ENCODE measurements around the gene PIM3.
"Not testable (repeated sequence)": the region's sequence is repeated elsewhere in the genome, so short reads cannot be mapped to it uniquely, and the experiment has no call there.

The PIM3 gene

DNA sequence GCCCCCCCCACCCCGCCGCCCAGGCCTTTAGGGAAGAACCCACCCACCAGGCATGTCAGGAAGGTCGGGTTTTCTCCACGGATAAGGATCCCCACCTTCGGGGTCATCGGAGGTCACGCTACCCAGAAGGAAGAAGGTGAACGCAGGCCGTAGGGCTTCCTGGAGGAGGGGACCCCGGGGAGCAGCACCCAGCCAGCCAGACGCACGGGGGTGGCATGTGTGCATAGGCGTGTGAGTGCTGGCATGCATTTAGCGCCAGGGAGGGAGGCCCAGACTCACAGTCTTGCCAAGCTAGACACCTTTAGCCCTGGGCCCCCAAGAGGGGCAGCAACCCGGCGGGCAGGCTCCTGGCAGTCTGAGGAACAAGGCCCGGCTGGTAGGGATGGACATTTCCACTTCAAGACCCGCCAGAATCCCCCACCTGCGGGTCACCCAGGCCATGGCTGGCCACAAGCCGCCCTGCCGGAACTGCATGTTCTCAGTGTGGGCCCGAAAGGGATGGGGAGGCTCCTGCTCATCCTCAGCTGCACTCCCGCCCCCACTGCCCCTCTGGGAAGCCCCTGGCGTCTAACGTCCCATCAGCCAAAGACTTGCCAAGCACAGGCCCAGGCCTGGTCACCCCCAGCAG lies 16.7 kb upstream of the PIM3 start:
- FAIRE-seq: no peak

GRCh38 chr22:49944399-49944891 lies 16.1 kb upstream of the PIM3 start:
- no peak for FAIRE-seq

DNA sequence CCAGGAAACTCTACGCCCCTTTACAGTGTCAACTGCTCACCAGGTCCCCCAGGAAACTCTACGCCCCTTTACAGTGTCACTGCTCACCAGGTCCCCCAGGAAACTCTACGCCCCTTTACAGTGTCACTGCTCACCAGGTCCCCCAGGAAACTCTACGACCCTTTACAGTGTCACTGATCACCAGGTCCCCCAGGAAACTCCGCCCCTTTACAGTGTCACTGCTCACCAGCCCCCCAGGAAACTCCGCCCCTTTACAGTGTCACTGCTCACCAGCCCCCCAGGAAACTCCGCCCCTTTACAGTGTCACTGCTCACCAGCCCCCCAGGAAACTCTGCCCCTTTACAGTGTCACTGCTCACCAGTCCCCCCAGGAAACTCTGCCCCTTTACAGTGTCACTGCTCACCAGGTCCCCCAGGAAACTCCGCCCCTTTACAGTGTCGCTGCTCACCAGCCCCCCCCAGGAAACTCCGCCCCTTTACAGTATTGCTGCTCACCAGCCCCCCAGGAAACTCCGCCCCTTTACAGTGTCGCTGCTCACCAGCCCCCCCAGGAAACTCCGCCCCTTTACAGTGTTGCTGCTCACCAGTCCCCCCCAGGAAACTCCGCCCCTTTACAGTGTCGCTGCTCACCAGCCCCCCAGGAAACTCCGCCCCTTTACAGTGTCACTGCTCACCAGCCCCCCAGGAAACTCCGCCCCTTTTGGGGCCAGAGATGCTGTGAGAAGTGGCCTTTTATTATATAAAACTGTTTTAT lies 15.4 kb upstream of the PIM3 start:
- FAIRE-seq: not testable (repeated sequence)

DNA sequence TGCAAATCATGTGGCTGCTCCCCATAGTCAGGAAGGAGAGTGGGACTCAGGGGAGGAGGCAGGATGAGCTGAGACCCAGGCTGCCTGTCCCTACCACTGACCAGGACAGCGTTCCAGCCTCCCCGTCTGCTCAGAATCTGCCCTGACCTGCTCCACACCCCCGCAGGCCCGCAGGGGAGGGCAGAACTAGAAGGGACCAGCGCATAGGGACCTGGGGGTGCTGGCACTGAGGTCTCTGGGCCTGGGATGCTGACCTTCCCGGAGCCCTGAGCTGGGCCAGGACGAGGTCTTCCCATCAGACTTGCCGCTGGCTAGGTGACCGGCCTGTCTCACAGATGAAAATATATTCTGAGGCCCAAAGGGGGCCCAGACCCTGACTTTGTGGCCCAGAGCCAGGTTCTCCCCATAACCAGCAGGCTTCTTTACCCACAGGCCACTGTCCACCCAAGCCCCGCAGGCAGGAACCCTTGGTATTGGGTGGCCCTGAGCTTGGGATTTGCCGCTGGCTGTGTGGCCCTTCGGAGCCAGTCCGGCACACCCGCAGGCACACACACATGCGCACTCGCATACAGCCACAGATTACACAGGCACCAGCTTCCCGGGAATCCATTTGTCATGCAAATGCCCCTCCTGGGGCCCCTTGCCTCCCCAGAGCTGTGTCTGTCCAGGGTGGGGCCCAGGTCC lies 13.8 kb upstream of the PIM3 start:
- no peak for FAIRE-seq

GRCh38 chr22:49947296-49947622 lies 13.3 kb upstream of the PIM3 start:
- no peak for FAIRE-seq

GRCh38 chr22:49948116-49948957 lies 12.2 kb upstream of the PIM3 start:
- no peak for FAIRE-seq

- no peak for FAIRE-seq
Measured at GRCh38 chr22:49948958-49949913, 11.3 kb upstream of the PIM3 start.

GRCh38 chr22:49949914-49950292 lies 10.7 kb upstream of the PIM3 start:
- FAIRE-seq: no peak

DNA sequence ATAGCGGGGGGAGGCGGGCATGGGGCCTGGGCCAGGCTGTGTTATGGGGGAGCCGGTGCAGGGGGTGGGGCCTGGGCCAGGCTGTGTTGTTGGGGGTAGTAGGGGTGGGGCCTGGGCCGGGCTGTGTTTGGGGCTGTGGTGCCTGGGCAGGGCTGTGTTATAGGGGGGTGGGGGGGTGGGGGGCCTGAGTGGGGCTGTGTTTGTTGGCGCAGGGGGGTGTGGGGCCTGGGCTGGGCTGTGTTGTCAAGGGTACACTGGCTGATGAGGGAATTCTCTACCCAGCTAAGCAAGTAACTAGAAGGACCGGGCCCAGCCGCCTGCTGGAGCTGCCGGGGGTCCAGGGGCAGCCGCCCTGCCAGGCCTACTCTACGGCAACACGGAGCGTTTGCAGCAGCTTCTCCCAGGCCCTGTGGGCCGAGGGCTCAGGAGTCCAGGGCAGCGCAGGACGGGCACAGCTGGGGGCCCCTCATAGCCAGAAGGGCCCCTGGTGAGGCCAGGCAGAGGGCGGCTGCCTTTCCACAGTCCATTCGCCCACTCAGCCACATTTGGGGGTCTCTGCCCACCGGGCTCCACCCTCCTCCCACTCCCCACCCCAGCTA lies 10.1 kb upstream of the PIM3 start:
- FAIRE-seq: no peak

DNA sequence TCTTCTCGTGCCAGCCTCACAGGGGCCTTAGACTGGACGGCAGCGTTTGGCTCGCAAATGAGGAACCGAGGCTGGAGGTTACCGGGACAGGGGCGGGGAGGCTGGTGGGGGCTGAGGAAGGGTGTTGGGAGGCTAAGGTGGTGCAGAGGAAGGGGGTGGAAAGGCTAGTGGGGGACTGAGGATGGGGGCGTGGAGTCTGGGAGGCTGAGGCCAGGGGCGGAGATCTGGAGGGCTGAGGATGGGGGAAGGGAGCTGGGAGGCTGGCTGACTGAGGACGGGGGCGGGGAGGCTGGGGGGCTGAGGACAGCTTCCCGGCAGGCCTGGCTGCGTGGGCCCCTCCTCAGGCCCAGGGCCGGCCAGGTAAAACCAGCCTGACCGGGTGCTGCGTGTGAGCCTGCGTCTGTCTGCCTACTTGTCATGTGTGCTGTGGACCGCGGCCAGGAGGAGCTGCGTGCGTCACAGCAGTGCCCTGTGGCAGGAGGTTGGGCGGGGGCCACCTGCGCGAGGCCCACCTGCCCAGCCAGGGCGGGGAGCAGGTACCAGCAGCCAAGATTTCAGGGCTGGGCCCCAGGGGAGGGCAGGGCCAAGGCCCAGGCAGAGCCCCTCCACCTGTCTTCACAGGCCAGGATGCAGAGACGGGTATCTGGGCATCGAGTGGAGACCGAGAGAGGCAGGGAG lies 9.4 kb upstream of the PIM3 start:
- no peak for FAIRE-seq

DNA sequence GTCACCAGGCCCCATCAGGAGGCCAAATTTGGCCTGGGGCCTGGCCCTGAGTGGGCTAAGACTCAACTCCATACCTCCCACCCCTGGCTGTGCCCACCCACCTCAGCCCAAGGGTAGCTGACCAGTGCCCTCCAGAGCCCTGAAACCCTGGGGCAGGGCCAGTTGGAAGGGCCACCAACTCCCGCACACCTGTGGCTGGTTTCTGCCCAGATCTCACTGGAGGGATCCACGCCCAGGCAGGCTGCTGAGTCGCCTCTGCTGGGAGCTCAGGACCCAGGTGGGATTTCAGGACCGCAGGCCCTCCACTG lies 8.9 kb upstream of the PIM3 start:
- FAIRE-seq: no peak

DNA sequence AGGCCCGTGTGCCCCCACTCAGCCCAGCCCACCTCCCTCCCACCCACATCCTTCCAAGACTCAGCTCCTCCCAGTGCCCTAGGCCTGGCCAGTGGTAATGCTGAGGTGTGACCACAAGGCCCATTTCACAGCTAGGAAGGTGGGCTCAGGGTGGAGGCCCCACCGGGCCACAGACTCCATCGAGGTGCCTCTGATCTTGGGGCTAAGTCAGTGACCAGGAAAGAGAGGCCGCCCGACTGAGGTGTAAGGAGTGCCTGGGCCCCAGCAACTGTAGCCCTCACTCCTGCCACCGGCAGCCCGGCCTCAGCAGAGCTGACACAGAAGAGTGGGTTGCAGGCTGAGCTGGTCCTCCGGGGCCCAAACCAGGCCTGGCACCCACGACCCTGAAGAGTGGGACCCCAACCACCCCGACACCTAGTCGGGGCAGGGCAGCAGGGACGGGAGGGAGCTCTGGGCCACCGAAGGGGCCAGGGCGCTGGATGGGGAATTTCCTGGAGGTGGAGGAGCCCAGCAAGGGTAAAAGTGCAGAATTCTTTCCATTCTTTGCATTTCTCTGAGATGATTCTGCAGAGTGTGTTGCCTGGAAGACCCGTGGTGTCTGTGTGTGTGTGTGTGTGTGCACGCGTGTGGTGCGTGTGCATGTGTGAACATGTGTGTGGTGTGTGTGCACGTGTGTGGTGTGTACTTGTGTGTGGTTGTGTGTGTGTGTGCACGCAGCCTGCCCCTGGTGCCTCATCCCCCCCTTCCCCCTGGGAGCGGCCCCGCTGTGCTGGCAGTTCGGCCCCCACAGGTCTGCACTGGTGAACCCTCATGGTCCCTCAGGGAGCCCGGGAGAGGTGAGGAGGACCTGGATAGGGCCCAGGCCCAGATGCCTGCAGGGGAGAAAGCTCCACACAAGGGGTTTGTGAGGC lies 8.3 kb upstream of the PIM3 start:
- no peak for FAIRE-seq

- FAIRE-seq: no peak
Measured at GRCh38 chr22:49953027-49953679, 7.4 kb upstream of the PIM3 start.

DNA sequence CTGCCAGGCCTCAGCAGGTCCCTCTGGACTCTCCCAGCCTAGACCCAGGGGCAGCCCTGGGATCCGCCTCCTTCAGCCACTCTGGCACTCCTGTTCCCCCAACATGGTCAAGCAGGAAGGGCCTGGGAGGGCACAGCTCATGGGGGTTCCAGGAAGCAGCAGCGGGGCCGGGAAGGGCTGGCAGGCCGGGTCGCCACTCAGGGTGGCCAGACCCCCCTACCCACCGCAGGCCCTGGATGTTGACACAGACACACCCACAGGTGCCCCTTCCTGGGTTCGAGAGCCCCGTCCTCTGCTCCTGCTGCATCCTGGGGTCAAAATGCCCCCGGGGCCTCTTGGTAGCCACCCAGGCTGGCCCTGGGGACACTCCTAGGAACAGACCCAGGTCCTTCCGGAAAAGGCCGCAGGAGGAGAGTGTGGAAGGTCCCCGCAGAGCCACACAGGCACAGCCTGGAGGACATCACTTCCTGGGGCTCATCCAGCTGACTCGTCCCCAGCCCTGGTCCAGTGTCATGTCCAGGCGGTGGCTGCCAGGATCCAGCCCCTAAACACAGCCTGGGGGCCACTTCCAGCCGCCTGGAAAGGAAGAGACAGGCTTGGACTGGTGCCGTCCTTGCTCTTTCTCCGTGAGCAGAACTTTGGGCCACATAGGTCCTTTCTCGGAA lies 6.8 kb upstream of the PIM3 start:
- no peak for FAIRE-seq

DNA sequence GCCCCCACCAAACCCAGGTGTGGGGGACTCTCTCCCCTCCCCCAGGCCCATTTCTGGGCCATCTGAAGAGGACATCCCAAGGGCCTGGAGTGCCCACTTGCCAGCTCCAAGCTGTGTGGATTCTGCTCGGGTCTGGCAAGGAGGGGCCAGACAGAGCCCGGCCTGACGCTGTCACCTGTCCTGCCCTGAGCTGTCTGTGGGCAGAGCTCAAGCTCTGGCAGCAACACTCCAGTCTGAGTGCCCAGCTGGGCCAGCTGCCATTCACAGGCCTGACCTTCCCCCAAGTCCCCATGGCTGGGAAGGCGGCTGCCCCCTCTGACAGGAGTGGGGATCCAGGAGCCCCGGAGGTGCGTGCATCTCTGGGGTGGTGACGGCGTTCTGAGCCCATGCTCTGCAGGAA lies 6.2 kb upstream of the PIM3 start:
- no peak for FAIRE-seq

- FAIRE-seq: no peak
Measured at GRCh38 chr22:49954991-49955580, 5.5 kb upstream of the PIM3 start.

DNA sequence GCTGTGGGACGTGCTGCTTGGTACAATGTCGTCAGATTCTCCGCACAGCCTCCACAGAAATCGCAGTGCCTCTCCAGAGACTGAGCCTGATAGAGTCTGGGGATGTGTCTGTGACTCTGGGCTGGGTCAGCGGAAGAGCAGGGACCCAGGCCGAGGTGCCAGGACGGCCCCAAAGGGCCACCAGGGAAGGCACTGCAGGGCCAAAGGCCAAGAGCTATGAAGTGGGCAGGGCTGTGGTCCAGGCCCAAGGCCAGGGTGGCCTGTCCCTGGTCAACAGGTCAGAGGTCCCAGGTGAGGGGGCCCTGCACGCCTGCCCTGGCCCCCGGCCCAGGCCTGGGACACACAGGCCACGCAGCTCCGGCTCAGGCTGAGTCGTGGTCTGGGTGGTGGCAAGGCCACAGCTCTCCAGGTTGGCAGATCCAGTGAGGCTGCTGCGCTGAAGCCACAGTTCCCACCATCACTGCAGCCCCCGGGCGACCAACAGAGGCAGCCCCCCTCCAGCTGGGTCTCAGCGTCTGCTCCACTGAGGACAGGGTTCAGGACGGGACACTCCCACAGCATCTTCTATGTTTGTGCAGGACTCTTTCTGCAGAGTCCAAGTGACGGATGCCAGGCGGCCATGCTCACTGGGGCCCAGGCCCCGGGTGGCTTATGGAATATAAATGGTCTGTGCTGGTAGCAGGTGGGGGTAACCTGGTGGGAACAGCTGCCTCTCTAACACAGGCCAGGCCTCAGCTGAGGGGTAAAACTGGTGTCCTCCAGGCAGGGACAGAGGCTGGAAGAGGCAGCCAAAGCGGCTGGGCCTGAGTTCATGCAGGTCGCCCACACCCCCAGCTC lies 4.8 kb upstream of the PIM3 start:
- no peak for FAIRE-seq

DNA sequence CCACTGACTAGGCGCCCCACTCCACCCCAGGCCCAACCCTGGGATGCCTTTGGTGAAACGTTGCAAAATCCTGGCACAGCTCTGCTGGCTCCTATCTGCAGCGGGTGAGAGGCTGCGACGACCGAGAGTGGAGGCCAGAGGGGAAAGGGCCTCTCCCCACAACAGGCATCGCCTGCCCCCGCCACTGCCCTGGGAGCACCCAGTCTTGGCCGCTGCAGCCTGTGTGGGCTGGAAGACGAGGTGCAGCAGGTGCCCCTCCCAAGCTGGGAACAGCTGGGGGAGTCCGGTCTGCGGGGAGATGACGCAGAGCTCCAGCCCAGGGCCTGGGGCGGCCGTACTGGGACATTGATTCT lies 4.2 kb upstream of the PIM3 start:
- no peak for FAIRE-seq
